ENCODE results near the gene SEPTIN11.
"Not testable (repeated sequence)": the region's sequence is repeated elsewhere in the genome, so short reads cannot be mapped to it uniquely, and the experiment has no call there.

The SEPTIN11 gene

DNA sequence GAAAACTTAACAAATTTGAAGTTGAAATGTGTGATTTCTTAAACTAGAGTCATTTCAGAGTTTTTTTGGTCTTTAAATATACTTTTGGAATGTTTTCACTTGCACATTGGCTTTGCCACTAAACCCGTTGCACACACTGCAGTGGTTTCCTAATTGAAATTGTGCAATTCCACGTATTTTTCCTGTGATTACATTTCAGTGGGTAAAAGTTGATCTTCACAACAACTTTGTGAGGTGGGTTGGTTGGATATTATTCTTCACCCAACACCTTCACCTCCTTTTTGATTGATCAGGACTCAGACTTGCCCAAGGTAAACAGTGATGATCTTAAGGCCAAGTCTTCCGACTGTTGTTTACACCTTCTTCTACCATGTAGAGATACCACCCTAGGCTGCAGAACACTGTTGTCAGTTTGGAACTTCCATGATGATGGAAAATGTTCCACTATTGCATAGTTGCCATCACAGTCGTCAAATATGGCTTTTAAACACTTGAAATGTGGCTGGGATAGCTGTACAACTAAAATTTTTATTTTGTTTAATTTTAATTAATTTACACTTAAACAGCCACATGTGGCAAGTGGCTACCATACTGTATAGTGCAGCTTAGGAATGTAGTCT is 13.7 kb downstream of the SEPTIN11 start:
- Histone ChIP-seq H3K4me2 (ENCODE audit: low read length) (no peak overlapping the region), H3K9me2 (ENCODE audit: low read depth, low read length) (no peaks in the 10 kb centered on the region), H3K9me3 (ENCODE audit: low read length) (no peaks in the 10 kb centered on the region), H3K36me3 (ENCODE audit: insufficient read depth, low read length) (no peaks in the 10 kb centered on the region), H3K4me1 (ENCODE audit: insufficient read depth, low read length, severe bottlenecking) (no peaks in the 10 kb centered on the region), H3K9ac (ENCODE audit: low read length) (no peak overlapping the region), H3K27me3 (ENCODE audit: insufficient read depth, low read length) (no peaks in the 10 kb centered on the region), H2AFZ (ENCODE audit: low read length) (no peak overlapping the region), H3K79me2 (ENCODE audit: insufficient read depth, low read length) (no peaks in the 10 kb centered on the region), H3F3A (ENCODE audit: insufficient read depth, low read length) (no peaks in the 10 kb centered on the region), H4K20me1 (ENCODE audit: insufficient read depth, low read length) (no peaks in the 10 kb centered on the region), H3K27ac (ENCODE audit: low read depth, low read length, poor library complexity, severe bottlenecking) (no peak overlapping the region), H3K4me3 (ENCODE audit: low read depth, low read length, poor library complexity, severe bottlenecking) (no peak overlapping the region)
- no peak for TF ChIP-seq CTCF (IDR thresholded peaks at IDR 0.05; ENCODE audit: low read length)
- no peak for TF ChIP-seq EZH2 (IDR thresholded peaks at IDR 0.05; ENCODE audit: borderline replicate concordance, low read length)

DNA sequence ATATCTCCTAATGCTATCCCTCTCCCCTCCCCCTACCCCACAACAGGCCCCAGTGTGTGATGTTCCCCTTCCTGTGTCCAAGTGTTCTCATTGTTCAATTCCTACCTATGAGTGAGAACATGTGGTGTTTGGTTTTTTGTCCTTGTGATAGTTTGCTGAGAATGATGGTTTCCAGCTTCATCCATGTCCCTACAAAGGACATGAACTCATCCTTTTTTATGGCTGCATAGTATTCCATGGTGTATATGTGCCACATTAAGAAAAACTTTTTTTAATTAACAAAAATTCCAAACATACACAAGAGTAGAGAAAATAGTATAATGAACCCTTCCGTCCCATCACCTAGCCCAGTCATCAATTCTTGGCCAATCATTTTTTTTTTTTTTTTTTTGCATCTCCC is 14.4 kb downstream of the SEPTIN11 start:
- H3K27me3 ChIP-seq (ENCODE audit: insufficient read depth, low read length); H2AFZ ChIP-seq (ENCODE audit: low read length); H3K4me2 ChIP-seq (ENCODE audit: low read length); H3K27ac ChIP-seq (ENCODE audit: low read depth, low read length, poor library complexity, severe bottlenecking); H3K9ac ChIP-seq (ENCODE audit: low read length); H3K4me1 ChIP-seq (ENCODE audit: insufficient read depth, low read length, severe bottlenecking); H3K4me3 ChIP-seq (ENCODE audit: low read depth, low read length, poor library complexity, severe bottlenecking); H3K9me3 ChIP-seq (ENCODE audit: low read length); H4K20me1 ChIP-seq (ENCODE audit: insufficient read depth, low read length); H3K36me3 ChIP-seq (ENCODE audit: insufficient read depth, low read length); H3K79me2 ChIP-seq (ENCODE audit: insufficient read depth, low read length); H3K9me2 ChIP-seq (ENCODE audit: low read depth, low read length); H3F3A ChIP-seq (ENCODE audit: insufficient read depth, low read length): not testable (repeated sequence)

- H3K9me2 ChIP-seq (ENCODE audit: low read depth, low read length): no peaks in the 10 kb centered on the region
- H3K4me2 ChIP-seq (ENCODE audit: low read length): no peak overlapping the region
- H3K36me3 ChIP-seq (ENCODE audit: insufficient read depth, low read length): no peaks in the 10 kb centered on the region
- H3K9me3 ChIP-seq (ENCODE audit: low read length): no peaks in the 10 kb centered on the region
- H3K79me2 ChIP-seq (ENCODE audit: insufficient read depth, low read length): no peaks in the 10 kb centered on the region
- H3F3A ChIP-seq (ENCODE audit: insufficient read depth, low read length): no peaks in the 10 kb centered on the region
- no peak overlapping the region for H3K4me3 ChIP-seq (ENCODE audit: low read depth, low read length, poor library complexity, severe bottlenecking)
- H3K27ac ChIP-seq (ENCODE audit: low read depth, low read length, poor library complexity, severe bottlenecking): no peak overlapping the region
- H3K9ac ChIP-seq (ENCODE audit: low read length): no peak overlapping the region
- H2AFZ ChIP-seq (ENCODE audit: low read length): no peak overlapping the region
- H3K4me1 ChIP-seq (ENCODE audit: insufficient read depth, low read length, severe bottlenecking): no peaks in the 10 kb centered on the region
- H4K20me1 ChIP-seq (ENCODE audit: insufficient read depth, low read length): no peaks in the 10 kb centered on the region
- H3K27me3 ChIP-seq (ENCODE audit: insufficient read depth, low read length): no peaks in the 10 kb centered on the region
- TF ChIP-seq EZH2 (IDR thresholded peaks at IDR 0.05; ENCODE audit: borderline replicate concordance, low read length): no peak
- TF ChIP-seq CTCF (IDR thresholded peaks at IDR 0.05; ENCODE audit: low read length): no peak
Observed at GRCh38 chr4:76964769-76965168, 15.2 kb downstream of the SEPTIN11 start.

GRCh38 chr4:76965866-76966579 is 16.5 kb downstream of the SEPTIN11 start:
- Histone ChIP-seq H3K4me3 (ENCODE audit: low read depth, low read length, poor library complexity, severe bottlenecking) (no peak overlapping the region), H3K4me1 (ENCODE audit: insufficient read depth, low read length, severe bottlenecking) (no peaks in the 10 kb centered on the region), H2AFZ (ENCODE audit: low read length) (no peak overlapping the region), H3K36me3 (ENCODE audit: insufficient read depth, low read length) (no peaks in the 10 kb centered on the region), H3K79me2 (ENCODE audit: insufficient read depth, low read length) (no peaks in the 10 kb centered on the region), H3K27ac (ENCODE audit: low read depth, low read length, poor library complexity, severe bottlenecking) (no peak overlapping the region), H3K27me3 (ENCODE audit: insufficient read depth, low read length) (no peaks in the 10 kb centered on the region), H3K9me3 (ENCODE audit: low read length) (no peaks in the 10 kb centered on the region), H3K4me2 (ENCODE audit: low read length) (no peak overlapping the region), H3F3A (ENCODE audit: insufficient read depth, low read length) (no peaks in the 10 kb centered on the region), H3K9me2 (ENCODE audit: low read depth, low read length) (no peaks in the 10 kb centered on the region), H4K20me1 (ENCODE audit: insufficient read depth, low read length) (no peaks in the 10 kb centered on the region), H3K9ac (ENCODE audit: low read length) (no peak overlapping the region)
- TF ChIP-seq CTCF (IDR thresholded peaks at IDR 0.05; ENCODE audit: low read length): no peak
- TF ChIP-seq EZH2 (IDR thresholded peaks at IDR 0.05; ENCODE audit: borderline replicate concordance, low read length): no peak

Measured in OCI-LY1 (cell line).